H9 (cell line): Measurements from ENCODE around the gene ARHGAP31. TPM values are rescaled to one million over a fixed set of nuclear protein-coding genes. Genes with fewer than 3 reads are reported as not detected.

ENCODE experiments used
- DNase-seq: peaks from one replicate; pipeline ENCODE4 v3.0.0-alpha.2; 2017
- H2AFZ ChIP-seq: one replicate; pipeline ENCODE4 v1.6.1; 2013; ENCODE audit warnings: mild to moderate bottlenecking, low read length, control low read depth, moderate library complexity
- H2AK5ac ChIP-seq: 2 replicates; pipeline ENCODE4 v1.6.1; 2013; ENCODE audit warnings: low read length, control low read depth, mixed read lengths; ENCODE audit not compliant: insufficient read length
- H2BK120ac ChIP-seq: one replicate; pipeline ENCODE4 v1.6.1; 2013; ENCODE audit warnings: low read depth, mild to moderate bottlenecking, low read length, control low read depth, inconsistent platforms; ENCODE audit not compliant: poor library complexity, severe bottlenecking
- H2BK12ac ChIP-seq: 2 replicates; pipeline ENCODE4 v1.6.1; 2013; ENCODE audit warnings: low read length, control low read depth, mixed read lengths, low read depth; ENCODE audit not compliant: insufficient read length
- H2BK15ac ChIP-seq: 2 replicates; pipeline ENCODE4 v1.6.1; 2013; ENCODE audit warnings: low read depth, low read length, control low read depth
- H2BK20ac ChIP-seq: one replicate; pipeline ENCODE4 v1.6.1; 2013; ENCODE audit warnings: low read depth, mild to moderate bottlenecking, low read length, control low read depth, inconsistent platforms; ENCODE audit not compliant: poor library complexity, severe bottlenecking
- H2BK5ac ChIP-seq: 2 replicates; pipeline ENCODE4 v1.6.1; 2013; ENCODE audit warnings: low read length, control low read depth, mixed read lengths; ENCODE audit not compliant: insufficient read length
- H3K14ac ChIP-seq: 2 replicates; pipeline ENCODE4 v1.6.1; 2013; ENCODE audit warnings: low read length, control low read depth; ENCODE audit not compliant: insufficient read depth
- H3K18ac ChIP-seq: 2 replicates; pipeline ENCODE4 v1.6.1; 2013; ENCODE audit warnings: low read depth, mild to moderate bottlenecking, mixed read lengths, low read length, control low read depth; ENCODE audit not compliant: insufficient read length
- H3K23ac ChIP-seq: 2 replicates; pipeline ENCODE4 v1.6.1; 2013; ENCODE audit warnings: low read length, control low read depth, mixed read lengths, low read depth; ENCODE audit not compliant: insufficient read length
- H3K23me2 ChIP-seq: 2 replicates; pipeline ENCODE4 v1.6.1; 2013; ENCODE audit warnings: low read depth, mild to moderate bottlenecking, mixed read lengths, low read length, control low read depth; ENCODE audit not compliant: insufficient read length, poor library complexity, severe bottlenecking
- H3K27ac ChIP-seq: 2 replicates; pipeline ENCODE4 v1.5.1; 2013; ENCODE audit warnings: low read length, control low read depth, mixed read lengths, low read depth; ENCODE audit not compliant: insufficient read length
- H3K27me3 ChIP-seq: 2 replicates; pipeline ENCODE4 v1.6.1; 2013; ENCODE audit warnings: low read length, control low read depth, inconsistent platforms; ENCODE audit not compliant: insufficient read depth
- H3K4ac ChIP-seq: 2 replicates; pipeline ENCODE4 v1.6.1; 2013; ENCODE audit warnings: low read depth, mild to moderate bottlenecking, control low read depth, inconsistent platforms, low read length, moderate library complexity
- H3K4me1 ChIP-seq: 2 replicates; pipeline ENCODE4 v1.6.1; 2013; ENCODE audit warnings: low read length, control low read depth, inconsistent platforms; ENCODE audit not compliant: insufficient read depth
- H3K4me2 ChIP-seq: 2 replicates; pipeline ENCODE4 v1.6.1; 2013; ENCODE audit warnings: low read length, control low read depth, mixed read lengths; ENCODE audit not compliant: insufficient read length, insufficient read depth
- H3K56ac ChIP-seq: 2 replicates; pipeline ENCODE4 v1.6.1; 2013; ENCODE audit warnings: low read depth, mild to moderate bottlenecking, mixed read lengths, low read length, control low read depth; ENCODE audit not compliant: insufficient read length
- H3K79me1 ChIP-seq: 2 replicates; pipeline ENCODE4 v1.6.1; 2013; ENCODE audit warnings: low read depth, mild to moderate bottlenecking, moderate library complexity, low read length, control low read depth, inconsistent platforms; ENCODE audit not compliant: insufficient read depth, poor library complexity, severe bottlenecking
- H3K79me2 ChIP-seq: 2 replicates; pipeline ENCODE4 v1.6.1; 2013; ENCODE audit warnings: low read length, control low read depth, inconsistent platforms; ENCODE audit not compliant: insufficient read depth
- H3K9ac ChIP-seq: 2 replicates; pipeline ENCODE4 v1.6.1; 2013; ENCODE audit warnings: low read length, control low read depth, mixed read lengths; ENCODE audit not compliant: insufficient read length; ENCODE audit errors: extremely low read depth
- H3K9me3 ChIP-seq: one replicate; pipeline ENCODE4 v1.6.1; 2013; ENCODE audit warnings: low read depth, low read length, inconsistent platforms; ENCODE audit not compliant: control insufficient read depth
- H3T11ph ChIP-seq: one replicate; pipeline ENCODE4 v1.6.1; 2013; ENCODE audit warnings: mild to moderate bottlenecking, low read length, control low read depth, inconsistent platforms
- H4K20me1 ChIP-seq: one replicate; pipeline ENCODE4 v1.6.1; 2013; ENCODE audit not compliant: control insufficient read depth, insufficient read length, insufficient read depth
- H4K5ac ChIP-seq: 2 replicates; pipeline ENCODE4 v1.6.1; 2013; ENCODE audit warnings: low read depth, mild to moderate bottlenecking, mixed read lengths, low read length, control low read depth; ENCODE audit not compliant: insufficient read length
- H4K8ac ChIP-seq: replicated peaks from 2 replicates; pipeline ENCODE4 v1.6.1; 2013; ENCODE audit warnings: low read length, control low read depth, mixed read lengths, low read depth; ENCODE audit not compliant: insufficient read length
- H4K91ac ChIP-seq: 2 replicates; pipeline ENCODE4 v1.6.1; 2013; ENCODE audit warnings: low read depth, mild to moderate bottlenecking, moderate library complexity, mixed read lengths, low read length, control low read depth; ENCODE audit not compliant: insufficient read length
- H3K27ac Mint-ChIP-seq, 3 experiments: 2 replicates in 2 of 3; 3 replicates in 1 of 3; pipeline ENCODE4 v1.8.0; 2020 to 2021; ENCODE audit warnings: mixed read lengths in 3 of 3, mild to moderate bottlenecking in 1 of 3, moderate library complexity in 1 of 3
- H3K27me3 Mint-ChIP-seq: 2 replicates; pipeline ENCODE4 v1.8.0; 2021; ENCODE audit warnings: low read depth, mild to moderate bottlenecking, moderate library complexity, mixed read lengths
- H3K36me3 Mint-ChIP-seq, 3 experiments: 2 replicates in 2 of 3; 3 replicates in 1 of 3; pipeline ENCODE4 v1.8.0; 2020 to 2021; ENCODE audit warnings: low read depth in 3 of 3, mixed read lengths in 3 of 3; ENCODE audit not compliant: insufficient read depth in 1 of 3
- H3K4me1 Mint-ChIP-seq, 2 experiments: 2 replicates each; pipeline ENCODE4 v1.8.0; 2020; ENCODE audit warnings: mixed read lengths in 2 of 2
- H3K4me3 Mint-ChIP-seq, 2 experiments: 2 replicates in 1 of 2; 3 replicates in 1 of 2; pipeline ENCODE4 v1.8.0; 2020 to 2021; ENCODE audit warnings: mild to moderate bottlenecking in 2 of 2, mixed read lengths in 2 of 2, moderate library complexity in 1 of 2
- H3K9me3 Mint-ChIP-seq, 2 experiments: 2 replicates in 1 of 2; 3 replicates in 1 of 2; pipeline ENCODE4 v1.8.0; 2020; ENCODE audit warnings: mild to moderate bottlenecking in 2 of 2, mixed read lengths in 2 of 2, moderate library complexity in 1 of 2
- WGBS: extraction: QIAGEN DNeasy Blood & Tissue Kit; methylation state at CpG from one replicate; pipeline ENCODE4 v1.1.7; 2013; ENCODE audit warnings: missing lambda C conversion rate, low lambda C conversion rate, mixed read lengths; ENCODE audit not compliant: insufficient read length; ENCODE audit errors: extremely low coverage; 5-methylcytosine and 5-hydroxymethylcytosine counted together
- total RNA-seq: library from RNA; stranded (reverse); gene quantifications from 2 replicates; pipeline ENCODE4 v1.2.1, GENCODE V29; 2021
- TF ChIP-seq, protein P1 (sequence below): fragments of 200-600 bp; sonication (generic); conservative IDR thresholded peaks from 3 replicates; pipeline ENCODE4 v1.8.0; 2021; ENCODE audit warnings: antibody characterized with exemption, mild to moderate bottlenecking

ARHGAP31 gene
- total RNA-seq, 1 experiment from 2014 or later = 2.2 TPM

GRCh38 chr3:119453822-119454221 is 159.6 kb downstream of the ARHGAP31 start:
- no peaks in the 10 kb centered on the region for H3K9me3 Mint-ChIP-seq

More at GRCh38 chr3:119453822-119454221, 159.6 kb downstream of the ARHGAP31 start:
- no peak overlapping the region for H3K18ac ChIP-seq
- peaks cover 17 to 81% (median 75%) of the 10 kb centered on the region in 3 experiments; a peak in 6 of 7 replicates for H3K36me3 Mint-ChIP-seq
- no peak overlapping the region for H3K9ac ChIP-seq
- H3K56ac ChIP-seq = no peak overlapping the region
- no peaks in the 10 kb centered on the region for H4K20me1 ChIP-seq
- no peak overlapping the region for H2BK120ac ChIP-seq
- H4K8ac ChIP-seq = no peak overlapping the region
- H3K79me2 ChIP-seq = no peaks in the 10 kb centered on the region
- H2BK20ac ChIP-seq = no peak overlapping the region
- no peak overlapping the region for H2AK5ac ChIP-seq
- H3K23ac ChIP-seq = no peak overlapping the region
- H4K5ac ChIP-seq = no peak overlapping the region
- H3K4me2 ChIP-seq = no peak overlapping the region
- H2AFZ ChIP-seq = no peak overlapping the region
- no CpG with 5 or more reads among the region's 1 CpG for WGBS
- H3K27ac ChIP-seq = no peak overlapping the region
- H3K4me3 Mint-ChIP-seq = no peak overlapping the region
- no peaks in the 10 kb centered on the region for H3K4me1 Mint-ChIP-seq
- H3K27me3 Mint-ChIP-seq = no peaks in the 10 kb centered on the region
- no peak overlapping the region for H3K14ac ChIP-seq
- H3K9me3 ChIP-seq = no peaks in the 10 kb centered on the region
- TF ChIP-seq, protein P1, sequence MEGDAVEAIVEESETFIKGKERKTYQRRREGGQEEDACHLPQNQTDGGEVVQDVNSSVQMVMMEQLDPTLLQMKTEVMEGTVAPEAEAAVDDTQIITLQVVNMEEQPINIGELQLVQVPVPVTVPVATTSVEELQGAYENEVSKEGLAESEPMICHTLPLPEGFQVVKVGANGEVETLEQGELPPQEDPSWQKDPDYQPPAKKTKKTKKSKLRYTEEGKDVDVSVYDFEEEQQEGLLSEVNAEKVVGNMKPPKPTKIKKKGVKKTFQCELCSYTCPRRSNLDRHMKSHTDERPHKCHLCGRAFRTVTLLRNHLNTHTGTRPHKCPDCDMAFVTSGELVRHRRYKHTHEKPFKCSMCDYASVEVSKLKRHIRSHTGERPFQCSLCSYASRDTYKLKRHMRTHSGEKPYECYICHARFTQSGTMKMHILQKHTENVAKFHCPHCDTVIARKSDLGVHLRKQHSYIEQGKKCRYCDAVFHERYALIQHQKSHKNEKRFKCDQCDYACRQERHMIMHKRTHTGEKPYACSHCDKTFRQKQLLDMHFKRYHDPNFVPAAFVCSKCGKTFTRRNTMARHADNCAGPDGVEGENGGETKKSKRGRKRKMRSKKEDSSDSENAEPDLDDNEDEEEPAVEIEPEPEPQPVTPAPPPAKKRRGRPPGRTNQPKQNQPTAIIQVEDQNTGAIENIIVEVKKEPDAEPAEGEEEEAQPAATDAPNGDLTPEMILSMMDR = no peak
- no peak overlapping the region for H2BK12ac ChIP-seq
- no peaks in the 10 kb centered on the region for H3K27me3 ChIP-seq
- H2BK5ac ChIP-seq = no peak overlapping the region
- H3T11ph ChIP-seq = no peak overlapping the region
- no peaks in the 10 kb centered on the region for H3K4me1 ChIP-seq
- no peak overlapping the region for H4K91ac ChIP-seq
- no peak overlapping the region for H3K27ac Mint-ChIP-seq
- H3K4ac ChIP-seq = no peak overlapping the region
- no peaks in the 10 kb centered on the region for H3K23me2 ChIP-seq
- H3K79me1 ChIP-seq = peaks cover 7% of the 10 kb centered on the region
- DNase-seq = no peak
- no peak overlapping the region for H2BK15ac ChIP-seq
